WTC11 (cell line): Measurements from ENCODE around the gene DMD. TPM values are rescaled to one million over a fixed set of nuclear protein-coding genes. Genes with fewer than 3 reads are reported as not detected.

Experiments
- ATAC-seq: fragments of 200-7000 bp; cut with Tn5 transposase; 2 replicates; pipeline ENCODE4 v1.10.0; 2021; ENCODE audit warnings: mild to moderate bottlenecking, moderate library complexity
- CTCF ChIA-PET: fragments of 300-600 bp; sonication (Branson Sonifier 250); formaldehyde crosslinking; loops from one replicate; lab custom pipeline; 2021; ENCODE audit warnings: antibody characterized with exemption; lab: Charles Lee
- POLR2A ChIA-PET: fragments of 350-600 bp; sonication (Branson Sonifier 250); formaldehyde crosslinking; loops from one replicate; lab custom pipeline; 2021; ENCODE audit warnings: antibody characterized with exemption; lab: Charles Lee
- DNase-seq: peaks from one replicate; pipeline ENCODE4 v3.0.0; 2021; ENCODE audit warnings: low spot score
- H3K27ac Mint-ChIP-seq: 2 replicates; pipeline ENCODE4 v1.8.0; 2021; ENCODE audit warnings: mixed read lengths
- H3K27me3 Mint-ChIP-seq: 2 replicates; pipeline ENCODE4 v1.8.0; 2021; ENCODE audit warnings: low read depth, mild to moderate bottlenecking, moderate library complexity, mixed read lengths
- H3K36me3 Mint-ChIP-seq: 2 replicates; pipeline ENCODE4 v1.8.0; 2021; ENCODE audit warnings: mixed read lengths
- H3K4me1 Mint-ChIP-seq: 2 replicates; pipeline ENCODE4 v1.8.0; 2022; ENCODE audit warnings: mixed read lengths
- H3K4me3 Mint-ChIP-seq: 2 replicates; pipeline ENCODE4 v1.8.0; 2021; ENCODE audit warnings: mild to moderate bottlenecking, moderate library complexity, mixed read lengths
- H3K9me3 Mint-ChIP-seq: 2 replicates; pipeline ENCODE4 v1.8.0; 2021; ENCODE audit warnings: mixed read lengths
- ARID4B ChIP-seq: sonication (generic); formaldehyde crosslinking; IDR thresholded peaks from 2 replicates; pipeline ENCODE4 v1.8.0; 2023; ENCODE audit warnings: missing genetic modification reagents, mild to moderate bottlenecking, borderline replicate concordance
- ATF1 ChIP-seq: sonication (generic); formaldehyde crosslinking; IDR thresholded peaks from 2 replicates; pipeline ENCODE4 v1.8.1; 2023; ENCODE audit warnings: mild to moderate bottlenecking, moderate library complexity, missing genetic modification reagents
- ATF6 ChIP-seq: sonication (generic); formaldehyde crosslinking; IDR thresholded peaks from 2 replicates; pipeline ENCODE4 v1.8.1; 2023; ENCODE audit warnings: mild to moderate bottlenecking, missing genetic modification reagents
- CREB1 ChIP-seq: sonication (generic); formaldehyde crosslinking; IDR thresholded peaks from 2 replicates; pipeline ENCODE4 v1.8.0; 2023; ENCODE audit warnings: mild to moderate bottlenecking, missing genetic modification reagents
- E2F4 ChIP-seq: sonication (generic); formaldehyde crosslinking; IDR thresholded peaks from 2 replicates; pipeline ENCODE4 v1.8.1; 2022; ENCODE audit warnings: low read depth, mild to moderate bottlenecking, moderate library complexity, missing genetic modification reagents, borderline replicate concordance
- E2F5 ChIP-seq: sonication (generic); formaldehyde crosslinking; IDR thresholded peaks from 2 replicates; pipeline ENCODE4 v1.8.1; 2022; ENCODE audit warnings: mild to moderate bottlenecking, moderate library complexity, missing genetic modification reagents
- ERG ChIP-seq: fragments of 250-450 bp; sonication (Bioruptor Pico); IDR thresholded peaks from 2 replicates; pipeline ENCODE4 v1.8.0; 2021; ENCODE audit warnings: mild to moderate bottlenecking
- FOXJ3 ChIP-seq: sonication (generic); formaldehyde crosslinking; IDR thresholded peaks from 2 replicates; pipeline ENCODE4 v1.9.0; 2021; ENCODE audit warnings: missing genetic modification reagents, mild to moderate bottlenecking, borderline replicate concordance
- HMGA2 ChIP-seq: fragments of 250-450 bp; sonication (Bioruptor Pico); IDR thresholded peaks from 2 replicates; pipeline ENCODE4 v1.4.0; 2021; ENCODE audit warnings: mild to moderate bottlenecking, moderate library complexity
- JUN ChIP-seq: sonication (generic); formaldehyde crosslinking; IDR thresholded peaks from 2 replicates; pipeline ENCODE4 v1.8.0; 2023; ENCODE audit warnings: mild to moderate bottlenecking, missing genetic modification reagents
- MYBL2 ChIP-seq: sonication (generic); formaldehyde crosslinking; IDR thresholded peaks from 2 replicates; pipeline ENCODE4 v1.8.1; 2023; ENCODE audit warnings: mild to moderate bottlenecking, moderate library complexity, missing genetic modification reagents
- PREB ChIP-seq: sonication (generic); formaldehyde crosslinking; IDR thresholded peaks from 2 replicates; pipeline ENCODE4 v1.8.1; 2022; ENCODE audit warnings: mild to moderate bottlenecking, missing genetic modification reagents, moderate library complexity, borderline replicate concordance
- RELA ChIP-seq: sonication (generic); formaldehyde crosslinking; IDR thresholded peaks from 2 replicates; pipeline ENCODE4 v1.8.1; 2022; ENCODE audit warnings: missing genetic modification reagents, mild to moderate bottlenecking, borderline replicate concordance
- SOX15 ChIP-seq: fragments of 250-450 bp; sonication (Bioruptor Pico); IDR thresholded peaks from 2 replicates; pipeline ENCODE4 v1.9.0; 2021; ENCODE audit warnings: mild to moderate bottlenecking
- SP1 ChIP-seq: sonication (generic); formaldehyde crosslinking; conservative IDR thresholded peaks from 2 replicates; pipeline ENCODE4 v1.8.1; 2022; ENCODE audit warnings: missing genetic modification reagents
- TCF7 ChIP-seq: sonication (generic); formaldehyde crosslinking; IDR thresholded peaks from 2 replicates; pipeline ENCODE4 v1.8.0; 2022; ENCODE audit warnings: mild to moderate bottlenecking, low read depth, missing genetic modification reagents, moderate library complexity
- TEAD4 ChIP-seq: sonication (generic); formaldehyde crosslinking; IDR thresholded peaks from 2 replicates; pipeline ENCODE4 v1.8.0; 2022; ENCODE audit warnings: mild to moderate bottlenecking, missing genetic modification reagents
- TP53 ChIP-seq: sonication (generic); formaldehyde crosslinking; IDR thresholded peaks from 2 replicates; pipeline ENCODE4 v1.8.1; 2023; ENCODE audit warnings: mild to moderate bottlenecking, missing genetic modification reagents
- ZNF121 ChIP-seq: sonication (generic); formaldehyde crosslinking; IDR thresholded peaks from 2 replicates; pipeline ENCODE4 v1.8.0; 2023; ENCODE audit warnings: missing genetic modification reagents
- ZNF512 ChIP-seq: sonication (generic); formaldehyde crosslinking; IDR thresholded peaks from 2 replicates; pipeline ENCODE4 v1.8.1; 2022; ENCODE audit warnings: missing genetic modification reagents, borderline replicate concordance
- ZNF671 ChIP-seq: fragments of 250-450 bp; sonication (Bioruptor Pico); IDR thresholded peaks from 2 replicates; pipeline ENCODE4 v1.8.0; 2021; ENCODE audit warnings: mild to moderate bottlenecking
- total RNA-seq: library from RNA; stranded (reverse); gene quantifications from 3 replicates; pipeline ENCODE4 v1.2.3, GENCODE V29; 2021

DMD gene
- total RNA-seq, 1 experiment from 2014 or later = 9.1 TPM

- TF ChIP-seq ARID4B (no peak), PREB (CRISPR knock-in tag) (no peak), ZNF121 (no peak), ERG (no peak), FOXJ3 (no peak), CREB1 (CRISPR knock-in tag) (no peak)
Observed at GRCh38 chrX:32954125-32954524, 257.2 kb downstream of the DMD start (continued).

GRCh38 chrX:32948130-32948529 is 263.2 kb downstream of the DMD start:
- H3K4me1 Mint-ChIP-seq = 0 out of 2 replicates have a peak, but pooled peaks cover 3% of the 10 kb centered on the region
- H3K9me3 Mint-ChIP-seq = no peaks in the 10 kb centered on the region
- no peak overlapping the region for H3K27ac Mint-ChIP-seq
- no peak for ATAC-seq
- CTCF ChIA-PET = no interaction called here
- no peak for DNase-seq
- no peaks in the 10 kb centered on the region for H3K27me3 Mint-ChIP-seq
- H3K4me3 Mint-ChIP-seq = no peak overlapping the region
- POLR2A ChIA-PET = no interaction called here
- H3K36me3 Mint-ChIP-seq = no peaks in the 10 kb centered on the region
- TF ChIP-seq JUN (no peak), MYBL2 (CRISPR knock-in tag) (no peak), HMGA2 (no peak), ATF1 (no peak), ARID4B (no peak), SOX15 (CRISPR knock-in tag) (no peak), E2F4 (no peak), ATF6 (CRISPR knock-in tag) (no peak), SP1 (CRISPR knock-in tag) (no peak), E2F5 (no peak), TEAD4 (CRISPR knock-in tag) (no peak), TP53 (CRISPR knock-in tag) (no peak), RELA (CRISPR knock-in tag) (no peak), ZNF512 (CRISPR knock-in tag) (no peak), ZNF671 (no peak), TCF7 (CRISPR knock-in tag) (no peak)
